ENCODE results near the gene DEFB114.
"Not testable (repeated sequence)": the region's sequence is repeated elsewhere in the genome, so short reads cannot be mapped to it uniquely, and the experiment has no call there.

DEFB114 gene, protein sequence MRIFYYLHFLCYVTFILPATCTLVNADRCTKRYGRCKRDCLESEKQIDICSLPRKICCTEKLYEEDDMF

DNA sequence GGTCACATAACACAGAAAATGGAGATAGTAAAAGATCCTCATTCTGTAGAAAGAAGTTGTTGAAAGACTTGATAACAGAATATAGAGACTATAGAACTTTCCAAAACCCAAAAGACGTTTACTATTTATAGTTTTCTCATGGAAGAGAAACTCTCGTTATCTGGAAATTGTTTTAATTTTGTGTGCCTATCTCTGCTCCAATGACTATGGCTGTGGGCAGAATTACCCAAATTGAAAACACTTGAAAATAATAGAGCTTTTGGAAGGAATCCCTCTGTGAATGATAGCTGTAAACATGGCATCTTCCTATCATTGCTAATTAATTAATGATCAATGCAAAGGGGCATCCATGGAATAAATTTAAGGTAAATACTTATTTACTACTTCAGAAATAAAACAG is at the start of gene DEFB114:
Gene DEFB114, minus strand, starts transcription at position 101 of the 400 bp plus-strand sequence. Its CDS starts 59 bp downstream, at position 42.
- no peak for DNase-seq (ENCODE audit: low spot score)

DNA sequence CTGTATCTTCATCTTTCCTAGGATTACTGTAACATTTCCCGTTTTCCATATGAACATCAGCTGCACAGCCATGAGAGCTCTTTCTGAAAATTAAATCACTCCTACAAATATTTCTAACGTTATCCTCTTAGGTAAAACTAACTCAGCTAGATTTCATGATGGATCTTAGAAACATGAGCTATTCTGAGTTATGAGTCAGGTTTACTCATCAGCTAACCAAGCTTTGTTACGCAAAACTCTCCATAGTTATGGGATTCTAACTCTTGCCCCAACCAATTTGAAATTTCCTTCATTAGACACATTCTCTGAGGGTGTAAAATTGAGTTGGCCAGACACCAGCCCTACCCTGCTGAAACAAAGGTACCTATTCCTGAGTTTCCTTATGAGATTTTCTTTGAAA is 43.9 kb upstream of the DEFB114 start:
- no peak for DNase-seq (ENCODE audit: low spot score)

GRCh38 chr6:50003139-50003538 is 39.2 kb upstream of the DEFB114 start:
- no peak for DNase-seq (ENCODE audit: low spot score)

- DNase-seq (ENCODE audit: low spot score) = no peak
Measured at GRCh38 chr6:49995278-49995677, 31.3 kb upstream of the DEFB114 start.

DNA sequence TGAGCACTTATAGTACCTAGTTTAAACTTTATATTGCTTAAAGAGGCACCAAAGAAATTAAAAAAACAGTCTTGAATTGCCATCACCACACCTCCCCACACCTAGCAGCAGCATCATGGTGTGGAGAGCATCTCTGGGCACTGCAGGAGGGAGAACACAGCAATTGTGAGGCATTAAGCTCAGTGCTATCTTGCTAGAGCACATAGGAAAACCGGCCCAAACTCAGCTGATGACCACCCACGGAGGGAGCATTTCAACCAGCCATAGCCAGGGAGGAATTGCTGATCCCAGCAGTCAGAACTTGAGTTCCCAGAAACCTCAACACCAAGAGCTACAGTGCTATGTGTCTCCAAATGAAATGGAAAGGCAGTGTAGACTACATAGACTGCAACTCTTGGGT is 24.9 kb upstream of the DEFB114 start:
- no peak for DNase-seq (ENCODE audit: low spot score)

DNA sequence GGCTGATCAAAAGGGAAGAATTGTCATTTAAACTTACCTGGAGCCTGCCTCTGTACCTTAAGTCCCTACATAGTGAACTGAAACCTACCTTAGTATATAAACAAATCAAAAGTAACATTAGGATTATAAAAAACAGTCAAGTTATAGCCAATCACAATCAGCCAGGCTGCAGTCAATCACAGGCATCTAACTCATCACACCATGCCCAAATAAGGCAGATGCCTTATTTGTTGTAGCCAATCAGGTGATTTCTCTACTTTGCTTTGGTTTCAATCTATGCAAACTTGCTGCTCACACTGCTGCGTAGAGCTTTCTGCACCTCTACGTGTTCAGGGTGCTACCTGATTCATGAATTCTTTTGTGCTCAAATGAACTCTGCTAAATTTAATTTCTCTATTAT is 23.8 kb upstream of the DEFB114 start:
- DNase-seq (ENCODE audit: low spot score) = no peak

DNA sequence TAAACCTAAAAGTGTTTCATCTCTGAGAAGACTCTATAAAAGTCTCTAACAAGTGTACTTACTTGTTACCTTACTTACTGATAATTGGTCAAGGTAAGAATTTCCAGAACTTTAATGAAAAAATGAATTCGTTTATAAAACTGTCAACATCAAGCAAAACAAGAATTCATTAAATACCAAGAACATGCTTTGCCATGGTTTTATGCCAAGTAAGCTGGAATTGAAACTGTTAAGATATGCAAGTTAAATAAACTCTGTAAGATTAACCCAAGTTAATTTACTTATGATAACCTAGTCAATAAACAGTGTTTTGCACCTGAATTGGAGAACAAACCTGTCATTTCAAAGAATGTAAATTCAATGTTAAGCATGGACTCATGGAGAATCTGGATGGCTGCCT is 22.6 kb upstream of the DEFB114 start:
- no peak for DNase-seq (ENCODE audit: low spot score)

DNA sequence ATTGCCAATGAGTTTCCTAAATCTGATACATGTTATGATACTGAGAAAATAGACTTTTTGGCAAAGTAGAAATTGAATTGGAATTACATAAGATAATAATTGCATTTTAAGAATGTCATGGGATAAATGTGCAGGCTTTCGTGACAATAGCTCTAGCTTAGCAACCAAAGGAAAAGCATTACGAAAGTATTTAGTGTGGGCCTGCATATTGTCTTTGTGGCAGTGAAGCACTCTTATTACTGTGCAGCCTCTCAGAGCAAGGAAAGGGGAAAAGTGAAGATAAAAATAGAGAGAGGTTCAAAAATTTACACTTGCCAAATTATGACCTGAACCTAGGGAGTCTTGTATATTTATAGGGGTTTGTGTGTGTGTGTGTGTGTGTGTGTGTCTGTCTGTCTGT is 18.1 kb upstream of the DEFB114 start:
- DNase-seq (ENCODE audit: low spot score) = no peak

GRCh38 chr6:49980898-49981297 is 16.9 kb upstream of the DEFB114 start:
- DNase-seq (ENCODE audit: low spot score) = no peak

DNA sequence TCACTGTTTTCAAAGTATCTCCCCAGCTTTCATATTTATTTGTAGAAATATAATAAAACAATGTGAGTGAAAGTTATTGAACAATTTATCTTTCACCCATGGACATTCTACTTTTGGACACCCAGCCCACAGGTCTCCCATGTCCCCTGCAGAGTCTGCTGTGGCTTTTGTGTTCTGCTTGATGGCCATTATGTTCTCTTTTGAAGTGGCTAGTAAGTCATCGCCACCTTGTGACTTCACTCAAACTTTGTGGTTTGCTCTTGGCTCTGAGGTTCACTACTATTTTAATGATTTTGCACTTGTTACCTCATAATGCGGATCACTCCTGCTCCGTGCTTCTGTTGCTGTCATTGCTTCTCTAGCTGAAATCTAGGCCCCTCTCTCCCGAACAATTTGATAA is 15.6 kb upstream of the DEFB114 start:
- no peak for DNase-seq (ENCODE audit: low spot score)

- DNase-seq (ENCODE audit: low spot score) = no peak
Measured at GRCh38 chr6:49978332-49979226, 14.6 kb upstream of the DEFB114 start.

- DNase-seq (ENCODE audit: low spot score) = no peak
Measured at GRCh38 chr6:49969605-49970004, 5.6 kb upstream of the DEFB114 start, which contains the start of gene DEFB113. Gene DEFB113, minus strand, starts transcription at chr6:49969625. Its CDS starts 0 bp downstream, at chr6:49969625.

DNA sequence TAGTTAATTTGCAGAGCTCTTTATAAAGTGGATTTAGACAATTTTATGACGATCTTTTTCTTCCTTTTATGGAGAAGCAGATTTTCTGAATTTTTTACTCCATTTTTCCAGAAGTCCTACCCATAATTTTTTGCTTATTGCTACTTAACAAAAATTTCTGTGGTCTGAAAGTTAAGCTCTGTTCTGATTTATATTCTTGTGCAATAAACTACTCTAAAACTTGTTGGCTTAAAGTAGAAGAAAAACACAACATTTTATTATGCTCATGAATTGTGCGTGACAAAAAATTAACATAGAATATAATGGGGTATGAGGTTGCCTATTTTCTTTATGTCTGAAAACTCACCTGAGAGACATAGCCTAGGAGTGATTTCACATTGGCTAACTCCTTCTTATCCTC is 2.9 kb upstream of the DEFB114 start:
- DNase-seq (ENCODE audit: low spot score) = no peak

DNA sequence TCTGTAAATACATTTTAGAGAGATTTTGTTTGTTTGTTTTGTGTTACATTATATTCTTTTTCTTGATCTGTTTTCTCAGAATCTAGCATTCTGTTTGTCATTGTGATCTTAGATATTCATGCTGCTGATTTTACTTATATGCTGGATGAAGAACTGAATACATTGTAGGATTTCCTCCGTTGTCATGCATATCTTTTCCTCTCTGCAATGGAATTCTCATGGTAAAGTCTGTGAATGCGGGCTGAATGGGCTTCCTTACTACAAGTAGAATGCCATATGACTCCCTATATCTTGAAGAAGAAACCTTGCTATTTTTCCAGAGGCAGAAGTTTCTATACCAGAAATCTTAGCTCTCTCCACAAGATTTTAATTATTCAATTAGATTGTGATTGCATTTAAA is 2.4 kb upstream of the DEFB114 start:
- DNase-seq (ENCODE audit: low spot score) = no peak

DNA sequence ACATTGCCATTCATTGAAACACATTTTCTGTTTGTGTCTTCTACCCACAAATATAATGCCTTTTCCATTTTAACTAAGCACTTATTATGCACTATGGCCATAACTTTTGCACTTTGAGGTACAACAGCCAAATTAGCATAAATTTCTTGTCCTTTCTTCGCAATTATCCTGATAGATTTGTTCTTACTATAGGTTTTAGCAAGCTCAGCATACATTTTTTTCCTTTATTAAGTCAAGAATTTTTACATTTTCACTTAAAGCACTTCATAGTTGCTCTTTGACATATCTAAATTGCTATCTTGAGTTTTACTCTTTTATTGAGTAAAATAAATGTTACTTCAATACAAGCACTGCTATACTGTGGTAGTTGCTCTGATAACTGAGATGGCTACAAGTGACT is 5.8 kb downstream of the DEFB114 start:
- DNase-seq (ENCODE audit: low spot score) = no peak

DNA sequence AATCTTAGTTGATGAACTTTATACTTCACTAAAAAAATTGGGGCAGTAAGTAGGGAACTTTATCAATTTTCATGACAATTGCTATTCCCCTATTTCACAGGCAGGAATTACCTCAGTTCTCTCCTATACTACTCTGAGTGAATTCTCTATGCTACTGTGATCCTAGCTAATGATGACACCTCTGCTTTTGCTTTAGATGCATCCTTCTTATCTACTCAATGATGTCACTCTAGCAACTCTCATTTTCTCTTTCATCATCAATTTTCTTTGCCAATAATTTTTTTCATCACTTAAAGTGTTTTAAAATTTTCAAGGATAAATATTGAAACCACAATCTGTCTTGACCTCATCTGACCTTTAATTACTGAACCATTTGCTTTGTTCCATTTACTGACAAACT is 8.1 kb downstream of the DEFB114 start:
- DNase-seq (ENCODE audit: low spot score) = no peak

DNA sequence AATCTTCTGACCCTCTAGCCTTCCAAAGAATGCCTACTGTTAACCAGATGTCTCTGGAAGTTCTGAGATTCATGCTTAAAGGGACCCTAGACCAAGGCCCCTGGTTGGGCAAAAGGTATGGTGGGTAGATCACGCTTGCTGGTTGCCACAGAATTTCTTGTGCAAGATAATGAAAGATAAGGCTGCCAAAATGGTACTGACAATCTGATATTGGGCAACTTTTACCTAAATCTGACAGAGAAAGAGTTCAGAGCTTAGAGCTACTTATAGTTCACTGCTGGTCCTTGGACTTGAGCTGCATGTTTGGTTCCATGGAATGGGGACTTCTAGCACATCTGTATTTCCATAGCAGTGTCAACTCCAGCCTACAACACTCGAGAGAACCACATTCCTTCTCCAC is 12.0 kb downstream of the DEFB114 start:
- DNase-seq (ENCODE audit: low spot score) = no peak

DNA sequence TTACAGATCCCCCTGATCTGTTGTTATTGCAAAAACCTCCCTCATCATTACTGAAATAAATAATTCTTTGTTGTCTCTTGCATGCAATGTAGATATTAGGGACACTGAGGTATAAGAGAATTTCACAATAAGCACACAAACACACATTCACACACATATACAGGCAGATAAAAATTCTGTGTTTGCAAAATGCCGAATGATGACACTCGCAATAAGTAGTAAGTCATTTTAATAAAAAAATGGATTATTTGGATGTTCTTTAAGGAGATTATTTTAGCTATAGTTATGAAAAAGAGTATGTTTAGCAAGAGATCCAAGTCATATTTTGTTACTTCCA is 13.6 kb downstream of the DEFB114 start:
- DNase-seq (ENCODE audit: low spot score) = no peak

DNA sequence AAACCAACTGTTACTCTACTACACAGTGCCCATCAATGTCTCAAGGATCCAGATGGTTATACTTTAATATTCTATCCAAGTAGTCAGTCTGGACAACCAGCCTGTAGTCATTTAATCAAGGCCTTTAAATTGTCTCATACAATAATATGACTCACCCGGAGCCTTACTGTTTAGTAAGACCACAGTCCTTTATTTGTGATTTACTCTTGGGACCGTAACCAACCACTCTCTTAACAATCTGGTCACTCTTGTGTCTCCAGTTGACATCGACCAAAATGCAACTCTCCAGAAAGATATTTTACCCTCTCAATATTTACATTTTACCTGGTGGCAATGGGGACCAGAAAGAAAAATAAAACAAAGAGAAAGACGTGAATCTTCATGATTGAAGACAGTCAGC is 14.9 kb downstream of the DEFB114 start:
- DNase-seq (ENCODE audit: low spot score) = no peak

GRCh38 chr6:49946835-49947234 is 17.1 kb downstream of the DEFB114 start:
- DNase-seq (ENCODE audit: low spot score) = no peak

- not testable (repeated sequence) for DNase-seq (ENCODE audit: low spot score)
Measured at GRCh38 chr6:49944068-49944467, 19.9 kb downstream of the DEFB114 start.

GRCh38 chr6:49939993-49940498 is 23.9 kb downstream of the DEFB114 start:
- DNase-seq (ENCODE audit: low spot score) = peak; percentile 73

GRCh38 chr6:49937811-49938210 is 26.2 kb downstream of the DEFB114 start:
- no peak for DNase-seq (ENCODE audit: low spot score)

DNA sequence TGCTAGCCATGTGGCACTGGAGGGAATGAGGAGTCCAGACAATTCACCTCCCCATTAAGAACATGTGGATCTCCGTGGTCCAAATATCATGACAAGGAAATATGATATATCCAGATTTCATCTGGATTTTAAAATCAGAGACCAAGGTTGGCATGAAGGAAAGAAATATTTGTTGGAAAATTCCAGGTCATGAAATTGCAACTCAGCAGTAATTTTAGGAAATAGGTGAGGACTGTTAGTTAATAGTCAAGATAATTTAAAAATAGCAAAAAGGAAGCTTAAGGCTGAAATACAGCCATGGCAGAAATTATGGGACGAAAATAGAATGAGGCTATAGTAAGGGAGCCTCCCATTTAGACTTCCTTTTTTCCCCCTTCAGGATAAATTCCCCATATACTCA is 26.9 kb downstream of the DEFB114 start:
- DNase-seq (ENCODE audit: low spot score) = no peak
